Fibroblast of pulmonary artery (primary cell): ENCODE results near the gene PTP4A2.

Experiments used
- DNase-seq: peaks from one replicate; pipeline ENCODE4 v3.0.0-alpha.2; 2010; ENCODE audit warnings: low read depth
- H3K4me3 ChIP-seq: replicated peaks from 2 replicates; pipeline ENCODE4 v1.5.1; 2011; ENCODE audit warnings: low read depth, mild to moderate bottlenecking, control low read depth, low read length, moderate library complexity
- CTCF ChIP-seq: IDR thresholded peaks from 2 replicates; pipeline ENCODE4 v1.5.1; 2011; ENCODE audit warnings: mild to moderate bottlenecking, control low read depth, low read length, inconsistent platforms; ENCODE audit errors: missing control alignments

PTP4A2 gene

GRCh38 chr1:31936981-31937299 is 1.2 kb downstream of the PTP4A2 start:
- H3K4me3 ChIP-seq, result peak overlapping the region; percentile 86
- DNase-seq, result no peak
- TF ChIP-seq CTCF, result no peak

DNA sequence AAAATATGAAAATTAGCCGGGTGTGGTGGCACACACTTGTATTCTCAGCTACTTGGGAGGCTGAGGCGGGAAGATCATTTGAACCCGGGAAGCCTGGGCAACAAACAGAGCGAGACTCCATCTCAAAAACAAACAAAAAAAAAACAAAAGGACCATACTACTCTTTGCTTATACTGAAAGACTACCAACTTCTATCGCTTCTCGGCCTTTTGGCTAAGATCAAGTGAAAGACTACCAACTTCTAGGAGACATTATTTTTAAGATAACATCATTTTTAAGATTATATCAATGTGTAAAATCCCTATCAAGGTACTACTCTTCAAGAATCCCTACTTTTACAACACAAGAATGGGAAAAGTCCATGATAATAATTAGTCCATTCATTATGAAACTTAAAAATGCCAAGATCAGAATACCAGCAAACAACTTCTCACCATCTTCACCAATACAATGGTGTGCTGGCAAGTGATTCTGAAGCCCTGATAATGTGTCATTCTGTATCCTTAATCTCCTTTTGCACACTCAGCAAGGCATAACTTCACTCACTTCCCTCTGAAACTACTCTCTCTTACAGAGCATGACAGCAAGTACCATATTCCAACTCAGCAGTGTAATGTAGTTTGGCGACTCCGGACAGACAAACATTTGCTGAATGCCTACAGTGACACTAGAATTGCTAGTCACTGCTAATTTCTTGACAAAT is 1.7 kb downstream of the PTP4A2 start:
- TF ChIP-seq CTCF, result no peak
- DNase-seq, result no peak
- peak overlapping the region; percentile 86 for H3K4me3 ChIP-seq

DNA sequence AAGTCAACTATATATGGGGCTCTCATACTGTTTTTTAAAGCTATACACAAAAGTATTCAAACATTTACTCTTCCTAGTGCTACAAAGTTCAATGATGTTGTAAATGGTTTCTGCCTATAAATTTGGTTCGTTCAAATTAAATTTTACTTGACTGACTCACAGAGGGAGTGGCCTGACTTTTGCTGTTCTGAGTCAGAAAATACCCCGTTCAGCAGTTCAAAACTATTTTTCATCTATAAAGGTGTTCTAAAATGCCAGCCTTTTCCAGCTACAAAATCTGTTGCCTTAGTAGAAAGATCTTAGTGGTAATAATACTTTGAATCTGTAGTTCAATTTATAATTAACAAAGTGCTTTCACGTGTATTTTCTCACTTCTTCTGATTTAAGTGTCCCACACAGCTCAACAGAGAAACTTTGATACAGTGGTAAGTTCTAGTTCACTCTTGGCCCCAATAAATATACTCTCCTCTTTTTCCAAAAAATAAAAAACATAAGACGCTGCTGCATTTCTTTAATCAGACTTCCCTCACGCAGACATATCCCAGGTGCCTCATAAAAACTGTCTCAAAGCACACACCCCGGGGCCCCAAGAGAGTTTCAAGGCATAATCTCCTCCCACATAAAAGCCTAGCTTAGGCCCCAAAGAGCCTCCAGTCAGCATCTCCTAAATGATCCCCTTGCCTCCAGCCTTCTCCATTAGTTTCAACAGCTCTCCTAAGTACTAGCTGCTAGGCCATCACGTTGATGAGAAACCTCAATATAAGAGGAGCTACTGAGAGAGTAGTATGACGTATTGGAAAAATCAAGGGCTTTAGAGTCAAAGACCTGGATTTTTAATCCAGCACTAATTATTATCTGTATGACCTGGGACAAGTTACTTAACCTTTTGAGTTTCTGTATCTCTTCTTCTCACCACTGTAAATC is 3.2 kb downstream of the PTP4A2 start:
- peak; percentile 60 for DNase-seq

GRCh38 chr1:31932491-31933316 is 5.5 kb downstream of the PTP4A2 start:
- no peak for TF ChIP-seq CTCF
- no peak for DNase-seq
- peak overlapping the region; percentile 3 for H3K4me3 ChIP-seq

More for the DNA sequence above, 3.2 kb downstream of the PTP4A2 start:
- no peak for TF ChIP-seq CTCF
- H3K4me3 ChIP-seq, result peak overlapping the region; percentile 86

DNA sequence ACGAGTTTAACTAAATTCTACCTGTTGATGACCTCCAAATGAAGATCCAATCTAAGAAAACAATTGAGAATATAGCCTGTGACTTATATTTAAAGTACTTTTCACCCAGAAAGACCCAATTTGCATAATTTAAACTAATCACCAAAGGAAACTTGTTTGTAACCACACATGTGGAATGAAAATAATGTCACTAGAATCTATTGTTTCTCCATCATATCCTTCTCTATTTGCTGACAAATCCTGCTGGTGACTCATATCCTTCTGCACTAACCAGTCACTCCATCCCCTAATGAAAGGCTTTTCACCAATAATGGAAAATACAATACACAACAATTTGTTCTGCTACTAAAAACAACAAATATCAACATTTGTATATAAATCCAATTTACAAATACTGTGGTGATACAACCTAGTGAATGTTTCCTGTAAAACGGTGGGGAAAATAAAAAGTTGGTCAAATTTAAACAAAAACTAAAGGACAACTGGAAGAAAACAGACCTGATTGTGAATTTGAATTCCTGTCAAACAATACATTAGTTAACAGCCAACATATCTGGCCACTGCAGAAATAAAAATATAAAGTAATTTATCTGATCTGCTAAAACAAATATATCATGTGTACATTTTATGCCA is 6.5 kb downstream of the PTP4A2 start:
- DNase-seq, result peak; percentile 64
- H3K4me3 ChIP-seq, result peak overlapping the region; percentile 27
- TF ChIP-seq CTCF, result no peak

DNA sequence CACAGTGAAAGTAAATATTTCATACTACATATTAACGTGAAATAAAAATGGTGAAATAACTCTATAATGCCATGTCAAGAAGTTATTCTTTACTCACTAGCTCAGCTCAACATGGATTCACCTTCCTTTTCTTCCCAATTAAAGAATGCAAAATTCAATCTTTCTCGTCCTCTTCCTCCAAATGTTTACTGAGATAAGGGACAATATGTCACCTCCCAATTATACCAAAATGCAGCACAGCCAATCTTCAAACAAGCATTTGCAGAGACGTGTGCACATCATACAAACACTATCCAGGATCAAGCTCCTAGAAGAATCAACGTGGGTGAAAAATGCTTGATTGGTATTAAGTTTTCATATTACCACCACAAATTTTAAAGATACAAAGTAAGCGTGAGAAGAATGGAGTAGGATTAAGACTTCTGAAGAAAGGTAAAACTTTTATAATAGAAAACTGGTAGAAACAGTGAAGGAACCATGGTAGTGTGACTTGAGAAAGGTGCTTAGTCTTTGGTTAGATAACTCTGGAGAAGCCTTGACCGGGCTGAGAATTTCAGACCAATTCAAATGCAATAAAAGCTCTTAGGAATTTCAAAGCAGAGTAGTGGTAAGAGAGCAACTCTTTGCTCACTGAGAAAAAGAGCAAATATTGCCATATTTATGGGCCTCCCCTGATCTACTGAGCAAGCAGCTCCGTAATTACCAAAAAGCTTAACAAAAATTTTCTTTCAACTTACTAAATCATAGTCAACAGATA is 7.2 kb downstream of the PTP4A2 start:
- no peak for TF ChIP-seq CTCF
- DNase-seq, result no peak
- peak overlapping the region; percentile 27 for H3K4me3 ChIP-seq
